GM12892 (cell line): ENCODE results near the gene ANKRD1.

ENCODE experiments used
- POLR2A ChIP-seq: IDR thresholded peaks from 2 replicates; pipeline ENCODE4 v1.6.1; 2011; ENCODE audit warnings: low read depth, low read length, control low read depth
- POLR2AphosphoS5 ChIP-seq: IDR thresholded peaks from 2 replicates; pipeline ENCODE4 v1.6.1; 2011; ENCODE audit warnings: low read depth, low read length, control low read depth
- TAF1 ChIP-seq: IDR thresholded peaks from 2 replicates; pipeline ENCODE4 v1.6.1; 2011; ENCODE audit warnings: low read depth, mild to moderate bottlenecking, control low read depth, low read length, borderline replicate concordance

- no peak for TF ChIP-seq POLR2A
- no peak for TF ChIP-seq POLR2AphosphoS5
- no peak for TF ChIP-seq TAF1
Measured at GRCh38 chr10:90871279-90871765, 49.6 kb downstream of the ANKRD1 start.
